ENCODE results near the gene UGT1A10.
"Not testable (repeated sequence)": the region's sequence is repeated elsewhere in the genome, so short reads cannot be mapped to it uniquely, and the experiment has no call there.

UGT1A10 gene

GRCh38 chr2:233698740-233699139 lies 62.5 kb downstream of the UGT1A10 start:
- DNase-seq, result no peak

GRCh38 chr2:233699424-233700027 lies 63.3 kb downstream of the UGT1A10 start:
- no peak for DNase-seq

- DNase-seq, result no peak
Observed at GRCh38 chr2:233700028-233700635, 63.9 kb downstream of the UGT1A10 start.

GRCh38 chr2:233700842-233701241 lies 64.6 kb downstream of the UGT1A10 start:
- not testable (repeated sequence) for DNase-seq

- DNase-seq, result no peak
Observed at GRCh38 chr2:233702238-233702637, 66.0 kb downstream of the UGT1A10 start.

- DNase-seq, result no peak
Observed at GRCh38 chr2:233705911-233706506, 69.8 kb downstream of the UGT1A10 start.

GRCh38 chr2:233706720-233707119 lies 70.5 kb downstream of the UGT1A10 start:
- DNase-seq, result no peak

- DNase-seq, result no peak
Observed at GRCh38 chr2:233707940-233708644, 71.8 kb downstream of the UGT1A10 start.

GRCh38 chr2:233708942-233709341 lies 72.7 kb downstream of the UGT1A10 start:
- no peak for DNase-seq

- DNase-seq, result peak; percentile 30 to 38
Observed at GRCh38 chr2:233711312-233712008, 75.2 kb downstream of the UGT1A10 start.

GRCh38 chr2:233712611-233713261 lies 76.5 kb downstream of the UGT1A10 start, which contains the start of gene UGT1A5:
TSS of gene UGT1A5 (plus strand) at chr2:233712907. CDS start at chr2:233712992, 85 bp downstream.
- no peak for DNase-seq

- DNase-seq, result no peak
Observed at GRCh38 chr2:233713262-233713615, 77.0 kb downstream of the UGT1A10 start.

GRCh38 chr2:233714121-233714520 lies 77.9 kb downstream of the UGT1A10 start:
- DNase-seq, result no peak

- no peak for DNase-seq
Observed at GRCh38 chr2:233718552-233718951, 82.3 kb downstream of the UGT1A10 start, which contains the start of gene UGT1A4. TSS of gene UGT1A4 (plus strand) at chr2:233718736. CDS start at chr2:233718821, 85 bp downstream.

- DNase-seq, result no peak
Observed at GRCh38 chr2:233728723-233729301, 92.6 kb downstream of the UGT1A10 start, which contains the start of gene UGT1A3. TSS of gene UGT1A3 (plus strand) at chr2:233729042. CDS start at chr2:233729127, 85 bp downstream.

GRCh38 chr2:233736868-233737653 lies 100.8 kb downstream of the UGT1A10 start:
- not testable (repeated sequence) for DNase-seq

GRCh38 chr2:233740870-233741269 lies 104.6 kb downstream of the UGT1A10 start:
- DNase-seq, result no peak

- no peak for DNase-seq
Observed at GRCh38 chr2:233743464-233744259, 107.4 kb downstream of the UGT1A10 start.

- no peak for DNase-seq
Observed at GRCh38 chr2:233745073-233745755, 109.0 kb downstream of the UGT1A10 start.

GRCh38 chr2:233745838-233746237 lies 109.6 kb downstream of the UGT1A10 start:
- DNase-seq, result not testable (repeated sequence)

Measured in AML-193 (cell line).